K562 (cell line): ENCODE measurements around the gene ANKRD1. TPM values are rescaled to one million over a fixed set of nuclear protein-coding genes. Genes with fewer than 3 reads are reported as not detected.
"Not testable (repeated sequence)": the region's sequence is repeated elsewhere in the genome, so short reads cannot be mapped to it uniquely, and the experiment has no call there.

Experiments used
- ATAC-seq: fragments of 200-7000 bp; cut with Tn5 transposase; 3 replicates; pipeline ENCODE4 v1.9.1; 2020; ENCODE audit warnings: moderate library complexity
- BruUV-seq: library from RNA; stranded (reverse); fragments of 400-500 nt; replicated peaks from 2 replicates; lab custom pipeline; 2021; lab: Mats Ljungman, UMichigan
- CTCF ChIA-PET: fragments of 300-600 bp; formaldehyde crosslinking; extraction: SDS; loops from one replicate; lab custom pipeline; 2021; ENCODE audit warnings: low intra/inter-chr PET ratio; lab: Yijun Ruan, JAX
- POLR2A ChIA-PET: fragments of 300-600, 350-650 bp; sonication (Branson Sonifier 250); formaldehyde crosslinking; extraction: SDS; loops from one replicate; lab custom pipeline; 2021; ENCODE audit warnings: antibody characterized with exemption, inconsistent platforms; lab: Yijun Ruan, JAX
- DNase-seq, 4 experiments: peaks; one replicate each; pipeline versions ENCODE4 v3.0.0 to v3.0.0-alpha.2; 2011 to 2018; ENCODE audit warnings: low spot score in 3 of 4, mixed read lengths in 3 of 4; ENCODE audit errors: extremely low read depth in 1 of 4
- FAIRE-seq: peaks from 2 replicates; lab custom pipeline; 2011; peaks lifted over from hg19 to GRCh38; lab: Jason Lieb, UNC
- H2AFZ ChIP-seq: 2 replicates; pipeline ENCODE4 v1.6.0; 2011; ENCODE audit warnings: low read depth, low read length, control low read depth, inconsistent platforms
- H3K27ac ChIP-seq: fragments of 200-600 bp; 3 replicates; pipeline ENCODE4 v1.8.0; 2011; ENCODE audit warnings: low read depth, mild to moderate bottlenecking, control low read depth, inconsistent platforms, low read length, moderate library complexity, mixed read lengths; ENCODE audit errors: extremely low read depth
- H3K27me3 ChIP-seq, 2 experiments: fragments of 300-600 bp in 1 of 2; 2 replicates in 1 of 2; 3 replicates in 1 of 2; pipeline versions ENCODE4 v1.6.0 to v1.8.0; 2011; ENCODE audit warnings: inconsistent platforms in 2 of 2, low read length in 2 of 2, mild to moderate bottlenecking in 1 of 2, mixed read lengths in 1 of 2, moderate library complexity in 1 of 2; ENCODE audit not compliant: control insufficient read depth in 2 of 2, insufficient read depth in 2 of 2
- H3K36me3 ChIP-seq: fragments of 300-600 bp; 3 replicates; pipeline ENCODE4 v1.8.0; 2011; ENCODE audit warnings: mild to moderate bottlenecking, low read length, inconsistent platforms; ENCODE audit not compliant: control insufficient read depth, insufficient read depth
- H3K4me1 ChIP-seq, 2 experiments: fragments of 200-600 bp in 1 of 2; replicated peaks in 1 of 2; 2 replicates in 1 of 2; 3 replicates in 1 of 2; pipeline versions ENCODE4 v1.5.1 to v1.8.0; 2011; ENCODE audit warnings: inconsistent platforms in 2 of 2, low read length in 2 of 2, mild to moderate bottlenecking in 1 of 2, mixed read lengths in 1 of 2, moderate library complexity in 1 of 2; ENCODE audit not compliant: control insufficient read depth in 2 of 2, insufficient read depth in 2 of 2
- H3K4me2 ChIP-seq: 2 replicates; pipeline ENCODE4 v1.6.1; 2011; ENCODE audit warnings: low read length, control low read depth, inconsistent platforms, mixed read lengths; ENCODE audit not compliant: insufficient read depth
- H3K4me3 ChIP-seq: fragments of 200-600 bp; sonication (generic), shearing (Covaris generic); 2 replicates; pipeline ENCODE4 v1.5.1; 2016; ENCODE audit warnings: control low read depth, inconsistent platforms
- H3K79me2 ChIP-seq: fragments of 200-600 bp; 3 replicates; pipeline ENCODE4 v1.8.0; 2011; ENCODE audit warnings: low read length, inconsistent platforms; ENCODE audit not compliant: control insufficient read depth, insufficient read depth
- H3K9ac ChIP-seq, 2 experiments: 2 replicates each; pipeline versions ENCODE4 v1.6.0 to v1.6.1; 2011; ENCODE audit warnings: low read depth in 2 of 2, low read length in 2 of 2, control low read depth in 1 of 2, inconsistent platforms in 1 of 2, mild to moderate bottlenecking in 1 of 2, mixed read lengths in 1 of 2; ENCODE audit not compliant: insufficient read depth in 1 of 2
- H3K9me1 ChIP-seq: one replicate; pipeline ENCODE4 v1.6.0; 2011; ENCODE audit warnings: inconsistent platforms, mild to moderate bottlenecking, low read length, moderate library complexity; ENCODE audit not compliant: control insufficient read depth, insufficient read depth
- H3K9me3 ChIP-seq: replicated peaks from 2 replicates; pipeline ENCODE4 v1.5.1; 2011; ENCODE audit warnings: low read depth, low read length, inconsistent platforms; ENCODE audit not compliant: control insufficient read depth, insufficient read depth
- H4K20me1 ChIP-seq: replicated peaks from 2 replicates; pipeline ENCODE4 v1.6.1; 2011; ENCODE audit warnings: low read length, inconsistent platforms, mixed read lengths; ENCODE audit not compliant: control insufficient read depth, insufficient read depth
- CBX3 ChIP-seq, 2 experiments: IDR thresholded peaks; 1 replicate in 1 of 2; 2 replicates in 1 of 2; pipeline ENCODE4 v1.6.1; 2012; ENCODE audit warnings: inconsistent platforms in 2 of 2, low read length in 2 of 2, borderline replicate concordance in 1 of 2, control low read depth in 1 of 2
- FOXA1 ChIP-seq: fragments of 450-650 bp; IDR thresholded peaks from 2 replicates; pipeline ENCODE4 v1.6.1; 2016; ENCODE audit warnings: mild to moderate bottlenecking, borderline replicate concordance
- HDAC6 ChIP-seq: IDR thresholded peaks from 2 replicates; pipeline ENCODE4 v1.6.1; 2012; ENCODE audit warnings: low read depth, mild to moderate bottlenecking, control low read depth, inconsistent platforms, low read length, moderate library complexity
- PRMT5 ChIP-seq: sonication (generic); formaldehyde crosslinking; IDR thresholded peaks from 2 replicates; pipeline ENCODE4 v1.5.0; 2020; ENCODE audit warnings: missing genetic modification reagents
- SAP30 ChIP-seq: fragments of 200-600 bp; sonication (generic); IDR thresholded peaks from 2 replicates; pipeline ENCODE4 v1.6.1; 2012; ENCODE audit warnings: borderline replicate concordance, low read depth, mild to moderate bottlenecking, moderate library complexity, low read length, control low read depth, inconsistent platforms; ENCODE audit not compliant: insufficient read depth, poor library complexity, severe bottlenecking
- USF1 ChIP-seq: sonication (generic); formaldehyde crosslinking; IDR thresholded peaks from 2 replicates; pipeline ENCODE4 v1.9.0; 2022; ENCODE audit warnings: mild to moderate bottlenecking, missing genetic modification reagents
- ZNF436 ChIP-seq: fragments of 250-450, 450-650 bp; sonication (Bioruptor Pico); formaldehyde crosslinking; IDR thresholded peaks from 2 replicates; pipeline ENCODE4 v1.7.0; 2020; ENCODE audit warnings: mild to moderate bottlenecking
- WGBS: fragments of 100-300 bp; shearing (Covaris generic); methylation state at CpG from one replicate; pipeline ENCODE4 v1.1.6; 2016; ENCODE audit warnings: low coverage, mixed read lengths; ENCODE audit not compliant: insufficient coverage; ENCODE audit errors: missing lambda C conversion rate; 5-methylcytosine and 5-hydroxymethylcytosine counted together
- in situ Hi-C: fragments of 300-500 bp; cut with MboI; formaldehyde crosslinking; loops from 4 replicates; pipeline ENCODE4 v1.15.0; 2018; ENCODE audit warnings: inconsistent platforms, mixed read lengths
- intact Hi-C: fragments of 100-400 bp; cut with micrococcal nuclease; formaldehyde crosslinking; loops from 2 replicates; pipeline ENCODE4 v1.14.2; 2022
- polyA plus RNA-seq, 8 experiments: library from polyadenylated mRNA; depleted of rRNA in 4 of 8; stranded (reverse) in 5 of 8; unstranded in 3 of 8; fragments of >200 nt; fragmentation: Nextera tagmentation in 2 of 8; fragmentation: Illumina TruSeq in 1 of 8; extraction: Ambion mirVana in 2 of 8; extraction: Trizol in 1 of 8; gene quantifications; 2 replicates each; pipeline versions ENCODE4 v1.2.1 to v1.2.3, GENCODE V29; 2011 to 2014; ENCODE audit warnings: inconsistent platforms in 1 of 8, missing spikeins in 1 of 8
- total RNA-seq, 7 experiments: library from RNA; depleted of rRNA in 6 of 7; stranded (reverse); fragments of >200 nt in 6 of 7; fragmentation: Illumina TruSeq in 2 of 7; extraction: Trizol in 2 of 7; gene quantifications; 2 replicates each; pipeline versions ENCODE4 v1.2.1 to v1.2.3, GENCODE V29; 2011 to 2021; ENCODE audit warnings: low replicate concordance in 1 of 7

ANKRD1 gene
- total and polyA plus RNA-seq, 9 of the 15 experiments (the other 6 are each of a cell fraction or from before 2014, with no cell fraction given) = not detected

GRCh38 chr10:90944749-90945148 is 23.9 kb upstream of the ANKRD1 start (continued):
- TF ChIP-seq SAP30 (no peak), USF1 (CRISPR knock-in tag) (no peak), PRMT5 (CRISPR knock-in tag) (no peak), HDAC6 (no peak), FOXA1 (no peak), ZNF436 (no peak), CBX3 (IDR thresholded peaks at IDR 0.05; ENCODE audit: borderline replicate concordance in 1 of 2, low read length in 2 of 2) (no peak)

- H3K36me3 ChIP-seq, BruUV-seq, H3K79me2 ChIP-seq, H3K9me1 ChIP-seq, H4K20me1 ChIP-seq, intact Hi-C loops, H2AFZ ChIP-seq, H3K27ac ChIP-seq, DNase-seq, in situ Hi-C loops, H3K4me2 ChIP-seq, ATAC-seq, H3K4me1 ChIP-seq, H3K4me3 ChIP-seq, H3K27me3 ChIP-seq, H3K9me3 ChIP-seq, H3K9ac ChIP-seq, CTCF ChIA-PET, FAIRE-seq: not testable (repeated sequence)
- WGBS = 0% methylated on average over 3 of the region's 3 CpGs
- POLR2A ChIA-PET = interaction anchor here (1.3 kb wide), 1 partner anchor 8 kb away, joined by 4 read pairs; no protein-coding TSS in a partner anchor
These were observed 22.1 kb upstream of the ANKRD1 start for GRCh38 chr10:90942980-90943379.
